ENCODE results near the gene KRT80. TPM values are rescaled to one million over a fixed set of nuclear protein-coding genes. Genes with fewer than 3 reads are reported as not detected.
A peak's percentile ranks its signal among the peaks of the same experiment; 100 is the strongest.

The KRT80 gene
- polyA plus RNA-seq, 3 donors: 0.18 to 0.52 (median 0.37) TPM

DNA sequence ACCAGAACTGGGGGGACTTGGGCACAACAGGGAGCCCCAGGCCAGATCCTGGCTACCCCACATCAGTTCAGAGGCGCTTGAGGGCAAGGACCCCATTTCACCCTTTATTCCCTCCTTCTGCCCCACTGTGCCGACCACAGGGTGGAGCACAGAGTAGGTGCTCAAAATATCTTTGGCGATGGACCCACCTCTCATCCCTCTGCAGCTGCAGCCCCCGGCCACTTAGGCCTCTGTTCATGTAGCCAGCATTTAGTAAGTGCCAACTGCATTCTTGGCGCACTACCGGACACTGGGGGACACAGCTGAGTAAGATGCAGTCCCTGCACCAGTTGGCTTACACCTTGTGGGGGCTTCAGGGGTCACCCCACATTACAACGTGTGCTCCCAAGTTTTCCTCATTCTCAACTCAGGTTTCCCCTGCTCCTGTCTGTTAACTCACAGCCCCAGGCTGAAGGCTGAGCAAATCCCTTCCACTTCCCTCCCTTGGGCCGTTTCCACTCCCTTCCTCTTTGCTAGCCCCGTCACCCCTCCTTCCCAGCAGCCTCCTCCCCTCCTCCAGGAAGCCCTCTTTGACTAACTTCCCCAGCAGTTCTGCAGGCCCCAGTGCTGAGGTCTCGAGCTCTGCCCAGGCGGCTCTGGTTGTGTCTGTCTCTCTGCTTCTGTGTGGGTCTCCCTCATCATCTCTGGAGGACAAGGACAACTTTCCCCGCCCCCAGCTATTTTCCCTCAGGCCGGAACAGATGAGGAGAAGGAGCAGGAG is 26.5 kb downstream of the KRT80 start:
- Mint-ChIP-seq H3K4me3 (peak overlapping the region in 1 of 2 donors; percentile 51), H3K4me1 (peaks cover 44% of the 10 kb centered on the region), H3K36me3 (no peaks in the 10 kb centered on the region), H3K27ac (peak overlapping the region; percentile 77 to 89 (median 86)), H3K9me3 (no peaks in the 10 kb centered on the region), H3K27me3 (ENCODE audit: low read depth in 3 of 3) (peaks cover 2 to 4% (median 2%) of the 10 kb centered on the region in 3 donors)
- H2AFZ ChIP-seq (ENCODE audit: insufficient read depth, low read depth, low read length, poor library complexity, severe bottlenecking): peak overlapping the region; percentile 41
- WGBS (ENCODE audit: insufficient coverage): 67% methylated on average over 9 of the region's 13 CpGs
- H3K27ac ChIP-seq (ENCODE audit: low read depth in 1 of 2, low read length in 2 of 2): peak overlapping the region; percentile 60 to 78
- intact Hi-C loops (cut with micrococcal nuclease): no loop called here
- H3K9me3 ChIP-seq (replicated peaks in 1 of 2; ENCODE audit: control insufficient read depth in 1 of 2, insufficient read depth in 1 of 2, low read length in 2 of 2): no peaks in the 10 kb centered on the region
- peaks cover 31 to 42% of the 10 kb centered on the region in 2 donors for H3K4me1 ChIP-seq (ENCODE audit: control insufficient read depth in 1 of 2, insufficient read depth in 2 of 2, low read length in 2 of 2)
- H3K36me3 ChIP-seq (replicated peaks in 1 of 2; ENCODE audit: control insufficient read depth in 1 of 2, insufficient read depth in 2 of 2, low read length in 2 of 2): no peaks in the 10 kb centered on the region
- peak overlapping the region in 1 of 3 experiments; percentile 39 for H3K4me3 ChIP-seq (replicated peaks in 1 of 3; ENCODE audit: low read depth in 2 of 3, low read length in 3 of 3)
- TF ChIP-seq, protein P1, sequence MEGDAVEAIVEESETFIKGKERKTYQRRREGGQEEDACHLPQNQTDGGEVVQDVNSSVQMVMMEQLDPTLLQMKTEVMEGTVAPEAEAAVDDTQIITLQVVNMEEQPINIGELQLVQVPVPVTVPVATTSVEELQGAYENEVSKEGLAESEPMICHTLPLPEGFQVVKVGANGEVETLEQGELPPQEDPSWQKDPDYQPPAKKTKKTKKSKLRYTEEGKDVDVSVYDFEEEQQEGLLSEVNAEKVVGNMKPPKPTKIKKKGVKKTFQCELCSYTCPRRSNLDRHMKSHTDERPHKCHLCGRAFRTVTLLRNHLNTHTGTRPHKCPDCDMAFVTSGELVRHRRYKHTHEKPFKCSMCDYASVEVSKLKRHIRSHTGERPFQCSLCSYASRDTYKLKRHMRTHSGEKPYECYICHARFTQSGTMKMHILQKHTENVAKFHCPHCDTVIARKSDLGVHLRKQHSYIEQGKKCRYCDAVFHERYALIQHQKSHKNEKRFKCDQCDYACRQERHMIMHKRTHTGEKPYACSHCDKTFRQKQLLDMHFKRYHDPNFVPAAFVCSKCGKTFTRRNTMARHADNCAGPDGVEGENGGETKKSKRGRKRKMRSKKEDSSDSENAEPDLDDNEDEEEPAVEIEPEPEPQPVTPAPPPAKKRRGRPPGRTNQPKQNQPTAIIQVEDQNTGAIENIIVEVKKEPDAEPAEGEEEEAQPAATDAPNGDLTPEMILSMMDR (IDR thresholded peaks at IDR 0.05): no peak
- no peaks in the 10 kb centered on the region for H3K79me2 ChIP-seq (ENCODE audit: insufficient read depth, low read length)
- H3K4me2 ChIP-seq (replicated peaks; ENCODE audit: extremely low read depth, low read length, poor library complexity, severe bottlenecking): peak overlapping the region; percentile 52
- H3K9ac ChIP-seq (ENCODE audit: insufficient read depth, low read length, poor library complexity, severe bottlenecking): peak overlapping the region; percentile 51
- H4K20me1 ChIP-seq (ENCODE audit: insufficient read depth, low read length): no peaks in the 10 kb centered on the region
- no peaks in the 10 kb centered on the region for H3K27me3 ChIP-seq (ENCODE audit: control insufficient read depth in 2 of 2, insufficient read depth in 2 of 2, low read length in 2 of 2)
- DNase-seq: peak; percentile 69 to 82 (median 78)

DNA sequence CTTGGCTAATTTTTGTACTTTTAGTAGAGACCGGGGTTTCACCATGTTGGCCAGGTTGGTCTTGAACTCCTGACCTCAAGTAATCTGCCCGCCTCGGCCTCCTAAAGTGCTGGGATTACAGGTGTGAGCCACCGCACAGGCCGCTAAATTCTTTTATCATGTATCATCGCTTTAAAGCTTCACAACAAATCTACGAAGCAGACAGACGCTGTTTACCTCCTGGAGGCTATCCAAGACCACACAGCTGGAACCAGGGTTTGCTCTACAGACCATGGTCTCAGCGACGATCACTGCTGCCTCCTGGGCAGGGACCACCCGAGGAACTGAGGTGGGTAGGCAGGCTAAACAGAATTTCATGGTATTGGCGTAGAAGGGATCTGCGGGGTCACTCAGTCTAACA is 27.2 kb downstream of the KRT80 start:
- intact Hi-C loops (cut with micrococcal nuclease): no loop called here
- Histone ChIP-seq H3K27me3 (ENCODE audit: control insufficient read depth in 2 of 2, insufficient read depth in 2 of 2, low read length in 2 of 2) (no peaks in the 10 kb centered on the region), H3K9ac (ENCODE audit: insufficient read depth, low read length, poor library complexity, severe bottlenecking) (peak overlapping the region; percentile 51), H3K9me3 (replicated peaks in 1 of 2; ENCODE audit: control insufficient read depth in 1 of 2, insufficient read depth in 1 of 2, low read length in 2 of 2) (no peaks in the 10 kb centered on the region), H4K20me1 (ENCODE audit: insufficient read depth, low read length) (no peaks in the 10 kb centered on the region), H3K4me1 (ENCODE audit: control insufficient read depth in 1 of 2, insufficient read depth in 2 of 2, low read length in 2 of 2) (peaks cover 31 to 36% of the 10 kb centered on the region in 2 donors), H3K27ac (ENCODE audit: low read depth in 1 of 2, low read length in 2 of 2) (peak overlapping the region; percentile 60 to 78), H2AFZ (ENCODE audit: insufficient read depth, low read depth, low read length, poor library complexity, severe bottlenecking) (no peak overlapping the region), H3K36me3 (replicated peaks in 1 of 2; ENCODE audit: control insufficient read depth in 1 of 2, insufficient read depth in 2 of 2, low read length in 2 of 2) (no peaks in the 10 kb centered on the region), H3K4me2 (replicated peaks; ENCODE audit: extremely low read depth, low read length, poor library complexity, severe bottlenecking) (peak overlapping the region; percentile 52), H3K79me2 (ENCODE audit: insufficient read depth, low read length) (no peaks in the 10 kb centered on the region), H3K4me3 (replicated peaks in 1 of 3; ENCODE audit: low read depth in 2 of 3, low read length in 3 of 3) (peak overlapping the region in 1 of 3 experiments; percentile 39)
- no peak overlapping the region for H3K4me3 Mint-ChIP-seq
- H3K27me3 Mint-ChIP-seq (ENCODE audit: low read depth in 3 of 3): peaks cover 2 to 5% (median 2%) of the 10 kb centered on the region in 3 donors
- no peaks in the 10 kb centered on the region for H3K36me3 Mint-ChIP-seq
- DNase-seq: no peak
- H3K27ac Mint-ChIP-seq: peak overlapping the region in 6 of 7 donors; percentile 15 to 88 (median 81)
- H3K9me3 Mint-ChIP-seq: no peaks in the 10 kb centered on the region
- 99% methylated on average over 10 of the region's 13 CpGs for WGBS (ENCODE audit: insufficient coverage)
- TF ChIP-seq, protein P1 (IDR thresholded peaks at IDR 0.05): no peak
- peaks cover 38% of the 10 kb centered on the region for H3K4me1 Mint-ChIP-seq
